ENCODE results near the gene WDFY4.

- TF ChIP-seq CTCF (optimal IDR thresholded peaks at IDR 0.05 in 1 of 3, IDR thresholded peaks at IDR 0.05 in 1 of 3, conservative IDR thresholded peaks at IDR 0.05 in 1 of 3; ENCODE audit: extremely low read depth in 1 of 3, insufficient read depth in 2 of 3, low read length in 3 of 3) = no peak
- no peak for TF ChIP-seq EZH2 (IDR thresholded peaks at IDR 0.05; ENCODE audit: low read length)
Measured at GRCh38 chr10:48645600-48645999, 39.1 kb upstream of the WDFY4 start.

Measured in keratinocyte (primary cell).